KG1 (cell line): ENCODE measurements around the gene NOX5.

Source experiments
- DNase-seq: peaks from one replicate; lab custom pipeline; 2025; lab: John Stamatoyannopoulos, UW

NOX5 gene

GRCh38 chr15:69082021-69082502 lies 67.6 kb downstream of the NOX5 start:
- DNase-seq: no peak

- DNase-seq: no peak
These were observed 68.1 kb downstream of the NOX5 start for GRCh38 chr15:69082554-69082953.

- no peak for DNase-seq
These were observed 70.0 kb downstream of the NOX5 start for GRCh38 chr15:69084404-69085030.

GRCh38 chr15:69085325-69086081 lies 71.0 kb downstream of the NOX5 start:
- no peak for DNase-seq

GRCh38 chr15:69086427-69087204 lies 72.1 kb downstream of the NOX5 start:
- no peak for DNase-seq

GRCh38 chr15:69087366-69087976 lies 73.0 kb downstream of the NOX5 start:
- DNase-seq: no peak

DNA sequence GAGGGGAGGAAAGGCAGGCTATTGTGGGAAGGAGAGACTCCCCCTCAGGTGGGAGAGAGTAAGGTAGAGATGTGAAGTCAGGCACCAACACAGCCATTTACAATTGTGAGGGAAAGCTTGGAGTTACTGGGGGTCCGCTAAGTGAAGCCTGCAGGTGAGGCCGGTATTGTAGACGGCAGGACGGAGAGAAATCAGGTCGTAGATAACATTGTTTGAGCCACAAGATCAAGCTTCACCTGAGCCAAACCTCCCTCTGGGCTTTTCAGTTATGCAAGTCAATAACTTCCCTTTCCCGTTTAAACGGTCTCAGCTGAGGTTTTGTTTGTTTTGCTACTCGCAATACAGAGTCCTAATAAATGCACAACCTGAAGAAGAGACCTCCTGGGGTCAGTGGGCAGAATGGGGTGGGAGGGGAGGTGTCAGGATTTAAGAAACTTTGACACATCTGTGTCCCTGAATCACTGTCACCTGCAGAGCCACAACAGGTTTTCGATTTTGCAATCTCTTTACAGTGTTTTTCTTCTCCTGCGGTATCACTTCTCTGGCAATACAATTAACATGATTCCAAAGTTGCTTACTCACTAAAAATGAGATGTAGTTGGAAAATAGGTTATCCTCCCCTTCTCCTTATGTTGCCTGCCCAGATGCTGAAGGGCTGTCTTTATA lies 73.9 kb downstream of the NOX5 start:
- DNase-seq: no peak

- no peak for DNase-seq
These were observed 74.8 kb downstream of the NOX5 start for GRCh38 chr15:69089258-69089657.

- no peak for DNase-seq
These were observed 75.9 kb downstream of the NOX5 start for GRCh38 chr15:69090197-69090948.

DNA sequence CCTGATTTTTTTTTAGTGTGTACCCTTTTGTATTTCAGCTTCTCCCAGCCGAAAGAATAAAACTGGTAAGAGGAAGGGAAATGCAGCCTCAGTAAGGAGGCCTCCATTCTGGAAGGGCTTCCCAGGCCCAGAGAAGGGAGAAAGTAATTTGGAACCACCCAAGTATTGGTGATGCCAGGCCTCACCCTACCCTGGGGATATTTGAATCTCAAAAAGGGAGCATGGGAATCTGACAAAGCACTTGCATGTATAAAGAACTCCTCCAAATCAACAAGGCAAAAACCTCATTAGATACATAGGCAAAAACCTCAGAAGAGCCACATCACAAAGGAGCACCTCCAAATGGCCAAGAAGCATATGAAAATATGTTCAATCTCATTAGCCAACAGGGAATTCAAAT lies 77.2 kb downstream of the NOX5 start:
- DNase-seq: no peak

- no peak for DNase-seq
These were observed 77.7 kb downstream of the NOX5 start for GRCh38 chr15:69092159-69092558.

DNA sequence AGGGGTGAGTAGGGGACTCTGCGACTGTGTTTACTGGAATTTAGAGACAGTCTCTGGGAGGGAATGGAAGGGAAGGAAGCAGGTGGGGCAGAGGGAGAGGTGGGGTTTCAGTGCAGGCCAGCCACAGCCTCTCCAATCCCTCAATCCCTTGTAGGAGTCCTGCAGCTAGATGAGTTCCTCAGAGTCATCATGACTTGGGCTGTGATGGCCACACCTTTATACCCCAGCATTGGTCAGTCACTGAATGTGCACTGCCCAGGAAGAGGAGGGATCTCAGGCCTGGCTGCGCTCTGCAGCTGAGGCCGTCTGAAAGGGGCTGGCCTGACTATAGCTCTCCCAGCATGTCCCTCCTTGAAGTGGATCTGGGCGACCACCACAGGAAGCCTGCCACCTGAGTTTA lies 78.6 kb downstream of the NOX5 start:
- DNase-seq: no peak

- DNase-seq: no peak
These were observed 79.1 kb downstream of the NOX5 start for GRCh38 chr15:69093614-69094013.

DNA sequence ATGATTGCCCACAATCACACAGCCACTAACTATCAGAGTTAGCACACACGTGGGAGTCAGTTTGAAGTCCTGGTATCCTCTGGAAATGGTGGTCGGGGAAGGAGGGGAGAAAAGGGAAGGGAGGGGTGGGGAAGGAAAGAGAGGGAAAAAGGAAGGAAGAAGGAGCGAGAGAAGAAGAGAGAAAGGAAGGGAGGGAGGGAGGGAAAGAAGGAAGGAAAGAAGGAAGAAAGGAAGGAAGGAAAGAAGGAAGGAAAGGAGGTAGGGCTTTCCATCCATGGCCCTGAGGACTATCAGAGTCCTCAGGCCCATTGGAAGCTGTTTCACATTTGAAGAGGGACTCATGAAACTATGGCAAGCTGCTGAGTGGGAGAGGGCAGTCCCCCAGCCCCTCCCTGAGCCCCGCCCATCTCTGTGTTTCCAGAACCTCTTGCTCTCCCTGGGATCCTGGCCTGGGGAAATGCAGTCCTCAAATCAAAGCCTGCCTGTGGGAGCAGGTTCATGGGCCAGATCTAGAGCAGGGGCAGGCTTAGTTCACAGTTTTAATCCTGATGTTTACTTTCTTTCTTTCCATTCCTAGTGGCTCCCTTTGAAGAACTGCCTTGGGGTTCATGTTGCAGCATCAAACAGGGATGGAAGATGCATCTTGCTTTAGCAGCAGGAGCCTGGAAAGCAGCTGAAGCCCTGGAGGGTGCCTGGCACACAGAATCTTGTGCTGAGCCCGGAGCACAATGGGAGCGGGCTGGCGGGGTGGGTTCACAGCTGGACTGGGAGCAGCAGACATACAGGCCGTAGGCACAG lies 79.8 kb downstream of the NOX5 start:
- no peak for DNase-seq

DNA sequence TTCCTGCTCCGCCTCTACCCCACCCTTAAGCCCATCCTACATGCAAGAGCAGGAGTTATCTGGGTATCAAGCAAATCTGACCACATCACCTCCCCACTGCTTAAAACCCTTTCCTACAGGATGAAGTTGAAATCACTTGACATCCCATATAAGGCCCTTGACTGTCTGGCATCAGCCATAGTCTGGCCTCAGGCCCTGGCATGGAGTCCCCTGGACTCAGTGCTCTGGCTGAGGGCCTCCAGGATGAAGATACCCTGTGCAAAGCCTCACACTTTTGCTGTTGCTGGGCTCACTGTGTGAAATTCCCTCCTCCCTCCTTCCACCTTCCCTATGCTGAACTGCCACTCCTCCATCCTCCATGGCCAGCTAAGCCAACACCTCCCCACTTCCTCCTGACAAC lies 80.8 kb downstream of the NOX5 start:
- DNase-seq: no peak

- no peak for DNase-seq
These were observed 81.7 kb downstream of the NOX5 start for GRCh38 chr15:69096196-69096595.

DNA sequence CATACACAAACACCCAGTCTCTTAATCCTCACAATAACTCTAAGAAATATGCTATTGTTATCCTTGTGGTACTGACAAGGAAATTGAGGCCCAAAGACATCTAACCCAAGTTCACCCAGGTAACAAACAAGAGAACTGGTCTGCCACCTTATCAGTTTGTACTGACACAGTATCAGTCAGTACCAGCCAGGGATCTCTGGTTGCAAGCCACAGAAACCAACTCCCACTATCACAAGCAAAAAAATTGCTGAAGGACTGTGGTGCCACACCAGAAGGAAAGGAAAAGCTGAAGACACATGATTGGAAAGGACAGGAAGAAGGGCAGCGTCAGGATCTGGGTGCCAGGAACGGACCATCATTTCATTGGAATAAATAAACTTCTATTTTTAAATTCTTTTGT lies 82.1 kb downstream of the NOX5 start:
- no peak for DNase-seq

GRCh38 chr15:69098771-69099170 lies 84.3 kb downstream of the NOX5 start:
- DNase-seq: no peak

DNA sequence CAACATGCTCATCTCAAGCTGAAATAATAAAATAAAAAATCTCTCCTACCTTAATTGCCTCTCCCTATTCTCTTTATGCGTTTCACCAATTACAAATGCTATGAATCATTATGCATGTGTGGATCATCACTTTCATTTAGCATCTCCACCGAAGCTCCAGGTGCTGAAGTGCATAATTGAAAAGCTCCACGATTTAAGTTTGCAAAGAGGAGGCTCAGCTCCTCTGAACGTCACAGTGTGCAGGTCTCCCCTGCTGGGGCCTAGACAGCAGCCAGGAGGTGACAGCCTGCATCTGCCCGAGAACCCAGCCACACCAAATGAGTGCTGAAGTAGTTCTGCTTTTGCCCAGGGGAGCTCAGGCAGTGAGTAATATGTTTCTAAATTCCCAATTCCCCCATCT lies 85.4 kb downstream of the NOX5 start:
- DNase-seq: no peak

DNA sequence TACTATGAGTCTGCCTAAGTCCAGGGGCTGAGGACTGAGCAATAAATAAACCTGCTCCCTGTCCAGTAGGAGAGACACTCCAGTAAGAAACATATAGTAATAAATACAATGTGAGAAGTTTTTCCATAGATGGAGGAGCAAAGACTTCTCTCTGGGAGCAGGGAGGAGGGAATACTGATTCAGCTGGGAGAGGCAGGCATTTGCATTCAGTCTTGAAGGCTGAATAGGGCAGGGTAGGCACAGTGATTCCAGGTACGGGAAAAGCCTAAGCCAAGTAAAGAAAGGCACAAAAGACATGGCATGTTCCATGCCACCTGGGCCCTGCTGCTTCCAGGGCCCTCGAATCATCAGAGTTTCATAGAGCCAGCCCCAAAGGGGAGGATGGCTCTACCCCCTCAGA lies 86.3 kb downstream of the NOX5 start:
- no peak for DNase-seq
